HCT116 (cell line): ENCODE results near the gene STK31. TPM values are rescaled to one million over a fixed set of nuclear protein-coding genes. Genes with fewer than 3 reads are reported as not detected.

ENCODE experiments used
- ATAC-seq: fragments of 200-7000 bp; cut with Tn5 transposase; 2 replicates; pipeline ENCODE4 v1.9.1; 2020; ENCODE audit warnings: mild to moderate bottlenecking, moderate library complexity
- BruUV-seq: library from RNA; stranded (reverse); fragments of 400-500 nt; replicated peaks from 2 replicates; lab custom pipeline; 2021; lab: Mats Ljungman, UMichigan
- CTCF ChIA-PET: fragments of 300-600 bp; sonication (Branson Sonifier 250); formaldehyde crosslinking; loops from one replicate; lab custom pipeline; 2021; ENCODE audit warnings: antibody characterized with exemption; lab: Charles Lee
- POLR2A ChIA-PET: fragments of 300-600, 350-600 bp; sonication (Branson Sonifier 250); formaldehyde crosslinking; loops from one replicate; lab custom pipeline; 2021; ENCODE audit warnings: antibody characterized with exemption; lab: Charles Lee
- RAD21 ChIA-PET, 2 experiments: fragments of 300-600 bp; sonication (Branson Sonifier 250); formaldehyde crosslinking; loops; one replicate each; lab custom pipeline; 2023; ENCODE audit warnings: low total read pairs in 2 of 2; ENCODE audit not compliant: uncharacterized antibody in 2 of 2, unreplicated experiment in 2 of 2, low non-redundant PET in 1 of 2; lab: Charles Lee
- DNase-seq: peaks from one replicate; pipeline ENCODE4 v3.0.0-alpha.2; 2010; ENCODE audit warnings: low read depth, low spot score
- H2AFZ ChIP-seq: fragments of 200-600 bp; shearing (Covaris generic), sonication (generic); 2 replicates; pipeline ENCODE4 v1.6.1; 2017; ENCODE audit warnings: low read depth, mixed run types, mixed read lengths, antibody characterized with exemption, low read length; ENCODE audit not compliant: poor library complexity, severe bottlenecking
- H3K27ac ChIP-seq: 2 replicates; pipeline ENCODE4 v1.5.1; 2012; ENCODE audit warnings: low read depth, low read length
- H3K27me3 ChIP-seq: fragments of 200-600 bp; sonication (generic); 2 replicates; pipeline ENCODE4 v1.6.1; 2016; ENCODE audit warnings: mixed run types, low read length, mixed read lengths; ENCODE audit not compliant: insufficient read depth
- H3K36me3 ChIP-seq, 2 experiments: fragments of 200-500 bp in 1 of 2; fragments of 200-600 bp in 1 of 2; sonication (Bioruptor generic) in 1 of 2; sonication (generic) in 1 of 2; 2 replicates each; pipeline versions ENCODE4 v1.5.1 to v1.6.1; 2014 to 2016; ENCODE audit warnings: low read length in 2 of 2, inconsistent platforms in 1 of 2, mixed read lengths in 1 of 2, mixed run types in 1 of 2; ENCODE audit not compliant: insufficient read depth in 2 of 2, control insufficient read depth in 1 of 2
- H3K4me1 ChIP-seq, 2 experiments: fragments of 200-600 bp in 1 of 2; sonication (generic) in 1 of 2; 2 replicates each; pipeline versions ENCODE4 v1.5.1 to v1.6.1; 2012 to 2017; ENCODE audit warnings: low read length in 2 of 2, inconsistent platforms in 1 of 2, mild to moderate bottlenecking in 1 of 2, mixed read lengths in 1 of 2, mixed run types in 1 of 2, moderate library complexity in 1 of 2; ENCODE audit not compliant: insufficient read depth in 2 of 2, control insufficient read depth in 1 of 2
- H3K4me2 ChIP-seq: fragments of 200-600 bp; sonication (generic); 2 replicates; pipeline ENCODE4 v1.6.1; 2017; ENCODE audit warnings: mixed run types, low read length, mixed read lengths
- H3K4me3 ChIP-seq, 2 experiments: fragments of 200-600 bp in 1 of 2; sonication (generic) in 1 of 2; replicated peaks in 1 of 2; 2 replicates each; pipeline ENCODE4 v1.5.1; 2011 to 2016; ENCODE audit warnings: low read length in 2 of 2, control low read depth in 1 of 2, low read depth in 1 of 2, mild to moderate bottlenecking in 1 of 2, mixed read lengths in 1 of 2, mixed run types in 1 of 2
- H3K79me2 ChIP-seq: fragments of 200-600 bp; sonication (generic); 2 replicates; pipeline ENCODE4 v1.6.1; 2017; ENCODE audit warnings: mild to moderate bottlenecking, mixed run types, low read length, moderate library complexity, mixed read lengths; ENCODE audit not compliant: insufficient read depth
- H3K9ac ChIP-seq: fragments of 200-600 bp; sonication (generic); 2 replicates; pipeline ENCODE4 v1.6.1; 2016; ENCODE audit warnings: low read length, mixed read lengths
- H3K9me2 ChIP-seq: fragments of 200-600 bp; sonication (generic), shearing (Covaris generic); 2 replicates; pipeline ENCODE4 v1.6.1; 2017; ENCODE audit warnings: mixed run types, mild to moderate bottlenecking, moderate library complexity; ENCODE audit not compliant: insufficient read depth
- H3K9me3 ChIP-seq, 2 experiments: fragments of 200-500 bp in 1 of 2; fragments of 200-600 bp in 1 of 2; sonication (Bioruptor generic) in 1 of 2; sonication (generic) in 1 of 2; 2 replicates each; pipeline ENCODE4 v1.6.1; 2014 to 2017; ENCODE audit warnings: low read length in 2 of 2, mixed read lengths in 2 of 2, inconsistent platforms in 1 of 2, low read depth in 1 of 2, mild to moderate bottlenecking in 1 of 2, mixed run types in 1 of 2, moderate library complexity in 1 of 2; ENCODE audit not compliant: control insufficient read depth in 1 of 2, insufficient read depth in 1 of 2
- H4K20me1 ChIP-seq: fragments of 200-600 bp; sonication (generic), shearing (Covaris generic); 2 replicates; pipeline ENCODE4 v1.6.1; 2017; ENCODE audit warnings: mixed run types, mild to moderate bottlenecking, moderate library complexity; ENCODE audit not compliant: insufficient read depth
- CBX3 ChIP-seq: IDR thresholded peaks from 2 replicates; pipeline ENCODE4 v1.6.1; 2012; ENCODE audit warnings: low read depth
- EGR1 ChIP-seq: IDR thresholded peaks from 2 replicates; pipeline ENCODE4 v1.6.1; 2012; ENCODE audit warnings: low read depth
- ELF1 ChIP-seq: IDR thresholded peaks from 2 replicates; pipeline ENCODE4 v1.6.1; 2012; ENCODE audit warnings: low read depth, borderline replicate concordance
- FOSL1 ChIP-seq: IDR thresholded peaks from 2 replicates; pipeline ENCODE4 v1.6.1; 2012; ENCODE audit warnings: low read depth
- JUND ChIP-seq: IDR thresholded peaks from 2 replicates; pipeline ENCODE4 v1.6.1; 2012
- POLR2A ChIP-seq: IDR thresholded peaks from 2 replicates; pipeline ENCODE4 v1.7.0; 2011; ENCODE audit warnings: borderline replicate concordance; ENCODE audit not compliant: insufficient read depth, insufficient read length; ENCODE audit errors: extremely low read depth
- POLR2AphosphoS5 ChIP-seq: IDR thresholded peaks from 2 replicates; pipeline ENCODE4 v1.6.1; 2011; ENCODE audit warnings: mild to moderate bottlenecking, low read depth, low read length, moderate library complexity
- RAD21 ChIP-seq: IDR thresholded peaks from 2 replicates; pipeline ENCODE4 v1.6.1; 2012; ENCODE audit warnings: low read depth, mild to moderate bottlenecking
- SIN3A ChIP-seq: IDR thresholded peaks from 2 replicates; pipeline ENCODE4 v1.6.1; 2012; ENCODE audit warnings: low read depth
- SP1 ChIP-seq: IDR thresholded peaks from 2 replicates; pipeline ENCODE4 v1.6.1; 2012; ENCODE audit warnings: low read depth
- SRF ChIP-seq: IDR thresholded peaks from 2 replicates; pipeline ENCODE4 v1.6.1; 2012; ENCODE audit warnings: low read depth
- YY1 ChIP-seq: IDR thresholded peaks from 2 replicates; pipeline ENCODE4 v1.6.1; 2011; ENCODE audit warnings: low read length, low read depth, moderate library complexity, mild to moderate bottlenecking; ENCODE audit not compliant: insufficient replicate concordance; ENCODE audit errors: extremely low read depth
- ZFX ChIP-seq: fragments of 450-650 bp; IDR thresholded peaks from 2 replicates; pipeline ENCODE4 v1.6.1; 2017
- ZNF274 ChIP-seq: fragments of 200-500 bp; sonication (Bioruptor generic); IDR thresholded peaks from 2 replicates; pipeline ENCODE4 v1.6.1; 2014; ENCODE audit warnings: mild to moderate bottlenecking, low read depth, low read length, inconsistent platforms
- intact Hi-C: fragments of 100-400 bp; cut with micrococcal nuclease; formaldehyde crosslinking; loops from 2 replicates; pipeline ENCODE4 v1.10.0; 2022
- total RNA-seq: library from RNA; stranded (reverse); gene quantifications from one replicate; pipeline ENCODE4 v1.2.1, GENCODE V29; 2021; ENCODE audit not compliant: unreplicated experiment
- TF ChIP-seq, protein P1 (sequence below): IDR thresholded peaks from 2 replicates; pipeline ENCODE4 v1.6.1; 2011; ENCODE audit warnings: mild to moderate bottlenecking, low read length, moderate library complexity; ENCODE audit not compliant: insufficient replicate concordance; ENCODE audit errors: extremely low read depth
- TF ChIP-seq, protein P2 (sequence below): IDR thresholded peaks from 2 replicates; pipeline ENCODE4 v1.6.1; 2012
- TF ChIP-seq, protein P3 (sequence below): IDR thresholded peaks from 2 replicates; pipeline ENCODE4 v1.6.1; 2012; ENCODE audit warnings: low read depth
- TF ChIP-seq, protein P4 (sequence below): IDR thresholded peaks from 2 replicates; pipeline ENCODE4 v1.6.1; 2012

Gene STK31
- total RNA-seq, 1 experiment from 2014 or later = not detected

DNA sequence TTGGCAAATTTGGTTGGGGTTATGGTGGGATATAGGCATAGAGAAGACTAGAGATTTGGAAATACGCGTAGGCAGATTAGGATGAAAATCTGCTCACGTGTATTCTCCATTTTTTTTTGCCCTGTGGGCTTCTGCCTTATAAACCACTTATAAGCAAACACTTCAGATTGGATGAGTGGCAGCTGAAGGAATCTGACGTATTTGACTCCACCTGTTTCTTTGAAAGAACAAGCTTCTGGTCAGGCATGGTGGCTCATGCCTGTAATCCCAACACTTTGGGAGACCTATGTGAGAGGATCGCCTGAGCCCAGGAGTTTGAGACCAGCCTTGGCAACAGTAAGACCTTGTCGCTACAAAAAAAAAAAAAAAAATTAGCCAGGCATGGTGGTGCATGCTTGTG lies 5.1 kb downstream of the STK31 start:
- intact Hi-C loops = no loop called here
- H3K27me3 ChIP-seq = no peaks in the 10 kb centered on the region

More for the DNA sequence above, 5.1 kb downstream of the STK31 start:
- no peak for DNase-seq
- Histone ChIP-seq H3K9me3 (no peaks in the 10 kb centered on the region), H3K9me2 (no peaks in the 10 kb centered on the region), H3K4me2 (no peak overlapping the region), H3K9ac (no peak overlapping the region), H3K4me3 (no peak overlapping the region), H3K27ac (no peak overlapping the region), H2AFZ (no peak overlapping the region)
- ChIA-PET RAD21 (no interaction called here), CTCF (interaction anchor here (1.3 to 3.2 kb wide), 2 partner anchors 168 to 170 kb away, joined by 3 to 20 read pairs; no protein-coding TSS in a partner anchor), POLR2A (no interaction called here)
- no peak for ATAC-seq
- no TSS peak for BruUV-seq
- TF ChIP-seq YY1 = no peak
- TF ChIP-seq, protein P1, sequence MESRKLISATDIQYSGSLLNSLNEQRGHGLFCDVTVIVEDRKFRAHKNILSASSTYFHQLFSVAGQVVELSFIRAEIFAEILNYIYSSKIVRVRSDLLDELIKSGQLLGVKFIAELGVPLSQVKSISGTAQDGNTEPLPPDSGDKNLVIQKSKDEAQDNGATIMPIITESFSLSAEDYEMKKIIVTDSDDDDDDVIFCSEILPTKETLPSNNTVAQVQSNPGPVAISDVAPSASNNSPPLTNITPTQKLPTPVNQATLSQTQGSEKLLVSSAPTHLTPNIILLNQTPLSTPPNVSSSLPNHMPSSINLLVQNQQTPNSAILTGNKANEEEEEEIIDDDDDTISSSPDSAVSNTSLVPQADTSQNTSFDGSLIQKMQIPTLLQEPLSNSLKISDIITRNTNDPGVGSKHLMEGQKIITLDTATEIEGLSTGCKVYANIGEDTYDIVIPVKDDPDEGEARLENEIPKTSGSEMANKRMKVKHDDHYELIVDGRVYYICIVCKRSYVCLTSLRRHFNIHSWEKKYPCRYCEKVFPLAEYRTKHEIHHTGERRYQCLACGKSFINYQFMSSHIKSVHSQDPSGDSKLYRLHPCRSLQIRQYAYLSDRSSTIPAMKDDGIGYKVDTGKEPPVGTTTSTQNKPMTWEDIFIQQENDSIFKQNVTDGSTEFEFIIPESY = no peak
- no peak for TF ChIP-seq SRF
- TF ChIP-seq, protein P2, sequence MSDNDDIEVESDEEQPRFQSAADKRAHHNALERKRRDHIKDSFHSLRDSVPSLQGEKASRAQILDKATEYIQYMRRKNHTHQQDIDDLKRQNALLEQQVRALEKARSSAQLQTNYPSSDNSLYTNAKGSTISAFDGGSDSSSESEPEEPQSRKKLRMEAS = no peak
- no peak for TF ChIP-seq RAD21
- TF ChIP-seq EGR1 = no peak
- TF ChIP-seq, protein P3, sequence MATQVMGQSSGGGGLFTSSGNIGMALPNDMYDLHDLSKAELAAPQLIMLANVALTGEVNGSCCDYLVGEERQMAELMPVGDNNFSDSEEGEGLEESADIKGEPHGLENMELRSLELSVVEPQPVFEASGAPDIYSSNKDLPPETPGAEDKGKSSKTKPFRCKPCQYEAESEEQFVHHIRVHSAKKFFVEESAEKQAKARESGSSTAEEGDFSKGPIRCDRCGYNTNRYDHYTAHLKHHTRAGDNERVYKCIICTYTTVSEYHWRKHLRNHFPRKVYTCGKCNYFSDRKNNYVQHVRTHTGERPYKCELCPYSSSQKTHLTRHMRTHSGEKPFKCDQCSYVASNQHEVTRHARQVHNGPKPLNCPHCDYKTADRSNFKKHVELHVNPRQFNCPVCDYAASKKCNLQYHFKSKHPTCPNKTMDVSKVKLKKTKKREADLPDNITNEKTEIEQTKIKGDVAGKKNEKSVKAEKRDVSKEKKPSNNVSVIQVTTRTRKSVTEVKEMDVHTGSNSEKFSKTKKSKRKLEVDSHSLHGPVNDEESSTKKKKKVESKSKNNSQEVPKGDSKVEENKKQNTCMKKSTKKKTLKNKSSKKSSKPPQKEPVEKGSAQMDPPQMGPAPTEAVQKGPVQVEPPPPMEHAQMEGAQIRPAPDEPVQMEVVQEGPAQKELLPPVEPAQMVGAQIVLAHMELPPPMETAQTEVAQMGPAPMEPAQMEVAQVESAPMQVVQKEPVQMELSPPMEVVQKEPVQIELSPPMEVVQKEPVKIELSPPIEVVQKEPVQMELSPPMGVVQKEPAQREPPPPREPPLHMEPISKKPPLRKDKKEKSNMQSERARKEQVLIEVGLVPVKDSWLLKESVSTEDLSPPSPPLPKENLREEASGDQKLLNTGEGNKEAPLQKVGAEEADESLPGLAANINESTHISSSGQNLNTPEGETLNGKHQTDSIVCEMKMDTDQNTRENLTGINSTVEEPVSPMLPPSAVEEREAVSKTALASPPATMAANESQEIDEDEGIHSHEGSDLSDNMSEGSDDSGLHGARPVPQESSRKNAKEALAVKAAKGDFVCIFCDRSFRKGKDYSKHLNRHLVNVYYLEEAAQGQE = no peak
- TF ChIP-seq, protein P4, sequence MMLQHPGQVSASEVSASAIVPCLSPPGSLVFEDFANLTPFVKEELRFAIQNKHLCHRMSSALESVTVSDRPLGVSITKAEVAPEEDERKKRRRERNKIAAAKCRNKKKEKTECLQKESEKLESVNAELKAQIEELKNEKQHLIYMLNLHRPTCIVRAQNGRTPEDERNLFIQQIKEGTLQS = no peak
- TF ChIP-seq FOSL1 = no peak
- TF ChIP-seq ELF1 = no peak
- no peak for TF ChIP-seq SP1
- TF ChIP-seq ZFX = no peak
- TF ChIP-seq SIN3A = no peak
- no peak for TF ChIP-seq ZNF274
- TF ChIP-seq JUND = no peak
- TF ChIP-seq POLR2AphosphoS5 = no peak
- no peak for TF ChIP-seq POLR2A
- TF ChIP-seq CBX3 = no peak
- TF ChIP-seq, all 23 proteins: peak for 0
- Histone ChIP-seq H4K20me1 (no peaks in the 10 kb centered on the region), H3K4me1 (peaks cover 0 to 17% of the 10 kb centered on the region in 2 experiments; a peak in 2 of 4 replicates), H3K36me3 (no peaks in the 10 kb centered on the region), H3K79me2 (no peaks in the 10 kb centered on the region)
